ENCODE measurements around the gene MAML1. TPM values are rescaled to one million over a fixed set of nuclear protein-coding genes. Genes with fewer than 3 reads are reported as not detected.
A peak's percentile ranks its signal among the peaks of the same experiment; 100 is the strongest.

MAML1 gene
- total and polyA plus RNA-seq, 3 donors from 2014 or later, result 23.5 to 60.7 (median 52.5) TPM

DNA sequence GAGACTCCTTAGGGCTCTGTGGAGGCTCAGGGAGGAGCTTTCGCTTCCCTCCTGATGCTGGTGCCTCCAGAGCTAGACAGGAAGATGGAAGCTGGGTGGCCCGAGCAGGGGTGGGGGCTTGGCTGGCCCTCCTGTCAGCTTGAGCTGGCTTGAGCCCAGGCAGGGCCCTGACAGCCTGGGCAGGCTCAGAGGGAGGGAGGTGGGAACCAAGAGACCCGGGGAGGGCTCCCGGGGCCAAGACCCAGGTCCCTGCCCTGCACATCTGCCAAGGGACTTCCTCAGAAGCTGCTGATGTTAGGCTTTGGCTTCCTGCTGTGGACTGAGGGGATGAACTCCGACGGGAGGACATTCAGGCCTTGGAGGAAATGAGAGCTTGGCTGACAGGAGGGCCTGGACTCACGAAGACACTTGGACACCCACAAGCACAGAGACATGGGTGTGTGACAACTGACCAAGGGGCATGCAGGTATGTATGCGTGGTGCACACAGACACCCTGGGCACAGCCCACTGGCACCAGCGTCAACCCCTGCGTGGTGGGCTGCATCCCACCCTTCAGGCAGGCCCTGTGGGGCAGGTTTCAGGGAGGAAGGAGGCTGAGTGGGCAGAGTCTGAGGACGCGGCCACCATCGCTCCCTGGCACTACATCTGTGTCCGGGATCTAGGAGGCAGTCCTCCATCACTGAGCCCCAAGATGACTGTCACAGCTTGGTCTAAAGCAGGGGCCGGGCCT, 59.4 kb downstream of the MAML1 start:
- H3K4me3 ChIP-seq, result no peak overlapping the region
- peaks cover 35% of the 10 kb centered on the region for H3K4me1 ChIP-seq
- no peaks in the 10 kb centered on the region for H3K9me3 ChIP-seq
- 59 to 78% methylated on average over 3 to 15 of the region's 15 CpGs for WGBS, 2 donors
- peak overlapping the region; percentile 39 to 54 for H3K27ac ChIP-seq
- intact Hi-C loops (cut with DNase I; ENCODE audit: low total_unique reads), result no loop called here
- no peaks in the 10 kb centered on the region for H3K27me3 ChIP-seq
- no peak for TF ChIP-seq POLR2A (IDR thresholded peaks at IDR 0.05)
- TF ChIP-seq, protein P1, sequence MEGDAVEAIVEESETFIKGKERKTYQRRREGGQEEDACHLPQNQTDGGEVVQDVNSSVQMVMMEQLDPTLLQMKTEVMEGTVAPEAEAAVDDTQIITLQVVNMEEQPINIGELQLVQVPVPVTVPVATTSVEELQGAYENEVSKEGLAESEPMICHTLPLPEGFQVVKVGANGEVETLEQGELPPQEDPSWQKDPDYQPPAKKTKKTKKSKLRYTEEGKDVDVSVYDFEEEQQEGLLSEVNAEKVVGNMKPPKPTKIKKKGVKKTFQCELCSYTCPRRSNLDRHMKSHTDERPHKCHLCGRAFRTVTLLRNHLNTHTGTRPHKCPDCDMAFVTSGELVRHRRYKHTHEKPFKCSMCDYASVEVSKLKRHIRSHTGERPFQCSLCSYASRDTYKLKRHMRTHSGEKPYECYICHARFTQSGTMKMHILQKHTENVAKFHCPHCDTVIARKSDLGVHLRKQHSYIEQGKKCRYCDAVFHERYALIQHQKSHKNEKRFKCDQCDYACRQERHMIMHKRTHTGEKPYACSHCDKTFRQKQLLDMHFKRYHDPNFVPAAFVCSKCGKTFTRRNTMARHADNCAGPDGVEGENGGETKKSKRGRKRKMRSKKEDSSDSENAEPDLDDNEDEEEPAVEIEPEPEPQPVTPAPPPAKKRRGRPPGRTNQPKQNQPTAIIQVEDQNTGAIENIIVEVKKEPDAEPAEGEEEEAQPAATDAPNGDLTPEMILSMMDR (IDR thresholded peaks at IDR 0.05), result no peak
- DNase-seq, result no peak
- no peaks in the 10 kb centered on the region for H3K36me3 ChIP-seq (ENCODE audit: low read depth, missing control alignments)

DNA sequence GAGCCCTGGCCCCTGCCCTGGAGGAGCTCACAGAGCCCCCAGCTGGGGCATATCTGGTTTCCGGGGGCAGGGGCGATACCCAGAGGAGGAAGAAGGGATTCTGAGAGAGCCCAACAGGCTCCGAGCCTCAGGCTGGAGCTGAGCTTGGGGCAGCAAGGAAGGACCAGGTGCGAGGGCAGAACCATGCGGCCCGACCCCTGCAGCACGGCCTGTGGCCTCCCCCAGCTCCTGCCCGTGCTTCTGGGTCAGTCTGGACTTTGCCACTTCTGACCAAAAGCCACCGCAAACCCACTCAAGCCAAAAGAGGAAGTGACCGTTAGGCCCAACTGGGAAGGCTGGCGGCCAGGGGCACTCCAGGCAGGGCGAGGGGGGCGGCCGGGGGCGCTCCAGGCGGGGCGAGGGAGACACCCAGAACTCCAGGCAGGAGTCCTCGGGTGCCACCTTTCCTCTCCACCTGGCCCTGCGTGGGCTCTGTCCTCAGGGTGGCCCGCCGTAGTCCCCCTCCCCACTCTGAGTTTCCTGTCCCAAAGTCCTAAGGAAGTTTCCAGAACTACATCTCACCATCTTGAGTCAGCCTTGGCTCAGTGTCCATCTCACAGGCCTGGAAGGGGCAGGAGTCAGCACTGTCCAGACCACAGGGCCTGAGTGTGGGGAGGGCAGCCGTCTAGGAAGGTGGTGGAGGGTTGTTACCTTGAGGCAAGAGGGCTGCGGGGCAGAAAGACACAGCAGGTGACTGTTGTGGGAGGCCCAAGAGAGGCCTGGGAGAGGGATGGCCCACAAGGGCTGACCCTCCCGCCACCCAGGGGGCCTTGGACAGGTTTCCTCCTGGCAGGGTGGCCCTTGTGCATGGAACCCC, 60.2 kb downstream of the MAML1 start:
- DNase-seq, result no peak
- Histone ChIP-seq H3K9me3 (no peaks in the 10 kb centered on the region), H3K36me3 (ENCODE audit: low read depth, missing control alignments) (no peaks in the 10 kb centered on the region), H3K27ac (peak overlapping the region; percentile 39 to 54), H3K4me3 (no peak overlapping the region), H3K27me3 (no peaks in the 10 kb centered on the region), H3K4me1 (peaks cover 35% of the 10 kb centered on the region)
- 84 to 90% methylated on average over 14 to 24 of the region's 24 CpGs for WGBS, 2 donors
- intact Hi-C loops (cut with DNase I; ENCODE audit: low total_unique reads), result no loop called here
- TF ChIP-seq POLR2A (IDR thresholded peaks at IDR 0.05), result no peak
- TF ChIP-seq, protein P1 (IDR thresholded peaks at IDR 0.05), result no peak

DNA sequence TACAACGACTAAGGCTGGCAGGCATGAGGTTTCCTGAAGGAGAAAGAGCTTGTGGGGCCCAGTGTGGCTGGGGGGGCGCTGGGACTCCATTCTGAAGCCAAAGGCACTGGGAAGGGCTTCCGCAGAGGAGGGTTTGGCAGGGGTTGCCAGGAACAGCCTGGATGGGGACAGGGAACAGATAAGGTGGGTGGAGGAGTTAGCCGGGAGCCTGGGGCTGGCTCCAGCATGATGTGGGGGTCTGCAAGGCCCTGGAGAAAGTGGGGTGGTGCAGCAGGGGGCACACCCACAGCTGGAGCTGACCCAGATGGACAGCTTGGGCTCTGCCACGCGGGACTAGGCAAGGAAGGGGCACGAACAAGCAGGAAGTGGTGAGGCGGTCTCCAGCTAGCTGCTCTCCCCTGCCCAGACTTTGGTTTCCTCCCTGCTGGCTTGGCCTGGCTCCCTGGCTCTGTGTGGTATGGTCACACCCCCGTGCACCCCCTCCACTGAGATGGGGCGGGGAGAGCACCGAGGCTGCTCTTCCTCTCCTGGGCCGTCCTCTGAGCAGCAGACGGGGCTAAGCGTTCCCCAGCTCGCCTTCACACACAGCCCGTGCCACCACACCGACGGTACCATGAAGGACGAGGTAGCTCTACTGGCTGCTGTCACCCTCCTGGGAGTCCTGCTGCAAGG, 61.0 kb downstream of the MAML1 start, which contains the start of gene LTC4S:
TSS of gene LTC4S (plus strand) at position 519 of the 672 bp plus-strand sequence. CDS start at position 614, 95 bp downstream.
- Histone ChIP-seq H3K36me3 (ENCODE audit: low read depth, missing control alignments) (no peaks in the 10 kb centered on the region), H3K4me1 (peaks cover 35% of the 10 kb centered on the region), H3K9me3 (no peaks in the 10 kb centered on the region), H3K27ac (peak within 1 kb of the TSS; percentile 54 to 63), H3K27me3 (no peaks in the 10 kb centered on the region), H3K4me3 (peak within 1 kb of the TSS in 1 of 2 donors; percentile 68)
- TF ChIP-seq POLR2A (IDR thresholded peaks at IDR 0.05), result no peak
- TF ChIP-seq, protein P1 (IDR thresholded peaks at IDR 0.05), result no peak
- DNase-seq, result peak; percentile 85
- 42 to 48% methylated on average over 6 to 19 of the region's 19 CpGs for WGBS, 2 donors
- intact Hi-C loops (cut with DNase I; ENCODE audit: low total_unique reads), result no loop called here

DNA sequence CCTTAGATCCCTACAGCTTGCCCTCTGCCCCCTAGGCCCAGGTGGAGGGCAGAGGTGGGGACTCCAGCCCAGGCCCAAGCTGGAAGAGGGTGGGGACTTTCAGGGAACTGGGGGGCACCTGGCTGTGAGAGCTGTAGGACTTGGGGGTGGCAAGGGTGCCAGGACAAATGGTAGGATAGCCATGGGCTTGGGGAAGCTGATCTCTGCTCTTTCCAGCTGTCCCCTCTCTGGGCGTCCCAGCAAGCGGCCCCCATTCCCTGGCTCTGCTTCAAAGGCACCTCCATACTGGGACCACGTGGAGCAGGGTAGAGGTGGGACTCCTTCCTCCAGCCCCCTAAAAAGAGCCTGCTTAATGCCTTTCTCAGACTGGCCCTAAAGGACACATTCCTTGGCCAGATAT, 61.5 kb downstream of the MAML1 start:
- H3K4me1 ChIP-seq, result peaks cover 35% of the 10 kb centered on the region

More for the DNA sequence above, 61.5 kb downstream of the MAML1 start:
- TF ChIP-seq, protein P1 (IDR thresholded peaks at IDR 0.05), result no peak
- TF ChIP-seq POLR2A (IDR thresholded peaks at IDR 0.05), result no peak
- Histone ChIP-seq H3K4me3 (no peak overlapping the region), H3K9me3 (no peaks in the 10 kb centered on the region), H3K27ac (peak overlapping the region; percentile 54 to 63), H3K36me3 (ENCODE audit: low read depth, missing control alignments) (no peaks in the 10 kb centered on the region), H3K27me3 (no peaks in the 10 kb centered on the region)
- no peak for DNase-seq
- intact Hi-C loops (cut with DNase I; ENCODE audit: low total_unique reads), result no loop called here
- 40 to 65% methylated on average over 1 to 3 of the region's 3 CpGs for WGBS, 2 donors
